IgD-negative memory B cell (primary cell): Measurements from ENCODE around the gene BMPR1B. TPM values are rescaled to one million over a fixed set of nuclear protein-coding genes. Genes with fewer than 3 reads are reported as not detected.
"Not testable (repeated sequence)": the region's sequence is repeated elsewhere in the genome, so short reads cannot be mapped to it uniquely, and the experiment has no call there.

Experiments
- H3K27ac Mint-ChIP-seq, 3 donors: one replicate each; pipeline ENCODE4 v1.8.0; 2020 to 2022; ENCODE audit warnings: mild to moderate bottlenecking in 3 of 3, mixed read lengths in 3 of 3, moderate library complexity in 1 of 3
- H3K27me3 Mint-ChIP-seq: one replicate; pipeline ENCODE4 v1.8.0; 2021; ENCODE audit warnings: mixed read lengths
- H3K36me3 Mint-ChIP-seq: one replicate; pipeline ENCODE4 v1.8.0; 2020; ENCODE audit warnings: mild to moderate bottlenecking, mixed read lengths
- H3K4me1 Mint-ChIP-seq, 3 donors: one replicate each; pipeline ENCODE4 v1.8.0; 2020 to 2022; ENCODE audit warnings: mixed read lengths in 3 of 3, mild to moderate bottlenecking in 1 of 3
- H3K4me3 Mint-ChIP-seq, 4 donors: one replicate each; pipeline ENCODE4 v1.8.0; 2020 to 2022; ENCODE audit warnings: mild to moderate bottlenecking in 4 of 4, mixed read lengths in 4 of 4, moderate library complexity in 3 of 4
- H3K9me3 Mint-ChIP-seq, 3 donors: one replicate each; pipeline ENCODE4 v1.8.0; 2020 to 2021; ENCODE audit warnings: mixed read lengths in 3 of 3, mild to moderate bottlenecking in 1 of 3
- polyA plus RNA-seq: library from polyadenylated mRNA; unstranded; fragments of 300-500 nt; fragmentation: Illumina TruSeq; gene quantifications from one replicate; pipeline ENCODE4 v1.2.3, GENCODE V29; 2021

The BMPR1B gene
- polyA plus RNA-seq, 1 donor from 2014 or later: not detected

DNA sequence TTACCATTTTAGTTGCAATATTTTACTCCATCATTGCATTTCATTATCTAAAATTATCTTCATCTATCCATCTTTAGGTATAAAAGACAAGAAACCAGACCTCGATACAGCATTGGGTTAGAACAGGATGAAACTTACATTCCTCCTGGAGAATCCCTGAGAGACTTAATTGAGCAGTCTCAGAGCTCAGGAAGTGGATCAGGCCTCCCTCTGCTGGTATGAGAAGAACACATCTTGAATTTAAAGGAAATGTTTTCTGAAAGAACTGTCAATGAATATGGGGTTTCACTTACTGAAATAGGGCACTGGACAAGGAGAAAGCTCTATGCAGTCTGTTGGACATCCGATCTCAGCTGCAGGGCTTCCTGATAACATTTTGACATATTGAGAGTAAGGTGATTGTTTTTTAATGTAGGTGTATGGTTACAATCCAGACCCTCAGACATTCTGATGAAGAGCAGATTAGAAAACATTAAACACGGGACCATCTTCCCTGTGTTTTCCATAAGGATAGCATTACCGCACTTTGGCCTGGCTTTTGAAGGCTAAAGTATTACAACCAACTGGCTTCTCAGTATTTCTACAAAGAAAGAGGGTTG, 367.2 kb downstream of the BMPR1B start:
- Mint-ChIP-seq H3K4me1 (no peaks in the 10 kb centered on the region), H3K27me3 (no peaks in the 10 kb centered on the region), H3K4me3 (no peak overlapping the region), H3K9me3 (no peaks in the 10 kb centered on the region), H3K36me3 (no peaks in the 10 kb centered on the region), H3K27ac (no peak overlapping the region)

DNA sequence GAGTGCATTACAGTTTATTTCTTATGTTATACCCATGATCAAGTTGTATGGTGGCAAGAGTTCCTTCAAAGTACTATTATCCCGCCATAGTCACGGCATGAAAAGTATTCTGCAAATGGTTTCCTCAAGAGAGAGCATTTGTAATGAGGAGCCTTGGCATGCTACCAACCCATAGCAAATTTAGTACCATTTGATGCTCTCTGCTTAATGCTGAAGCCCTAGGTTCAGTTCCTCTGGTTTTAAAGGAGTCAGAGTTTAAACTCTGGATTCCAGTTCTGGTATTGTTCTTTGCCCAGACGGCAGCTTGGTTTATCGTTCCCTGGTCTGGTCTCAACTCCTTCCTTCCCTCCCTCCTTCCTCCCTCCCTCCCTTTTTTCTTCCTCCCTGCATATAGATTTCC, 371.3 kb downstream of the BMPR1B start:
- Mint-ChIP-seq H3K4me3 (no peak overlapping the region), H3K27me3 (no peaks in the 10 kb centered on the region), H3K27ac (no peak overlapping the region), H3K9me3 (peaks cover 0 to under 1% (median 0%) of the 10 kb centered on the region in 3 donors), H3K36me3 (no peaks in the 10 kb centered on the region), H3K4me1 (no peaks in the 10 kb centered on the region)

DNA sequence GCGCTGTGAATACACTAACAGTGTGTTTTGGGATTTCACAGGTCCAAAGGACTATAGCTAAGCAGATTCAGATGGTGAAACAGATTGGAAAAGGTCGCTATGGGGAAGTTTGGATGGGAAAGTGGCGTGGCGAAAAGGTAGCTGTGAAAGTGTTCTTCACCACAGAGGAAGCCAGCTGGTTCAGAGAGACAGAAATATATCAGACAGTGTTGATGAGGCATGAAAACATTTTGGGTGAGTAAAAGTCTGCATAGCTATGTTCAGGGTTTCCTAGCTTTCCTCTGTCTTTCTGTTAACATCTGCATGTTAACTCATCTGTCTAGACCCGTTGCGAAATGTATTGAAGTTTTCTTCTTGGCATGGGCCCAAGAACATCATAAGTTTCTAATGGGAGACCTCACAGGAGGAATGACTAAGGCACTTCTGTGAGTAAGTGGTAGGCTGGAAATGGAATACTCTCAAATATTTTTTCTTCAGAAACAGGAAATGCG, 372.1 kb downstream of the BMPR1B start:
- no peak overlapping the region for H3K27ac Mint-ChIP-seq
- H3K27me3 Mint-ChIP-seq: no peaks in the 10 kb centered on the region
- H3K4me3 Mint-ChIP-seq: no peak overlapping the region
- peaks cover 0 to 4% (median 2%) of the 10 kb centered on the region in 3 donors for H3K9me3 Mint-ChIP-seq
- no peaks in the 10 kb centered on the region for H3K4me1 Mint-ChIP-seq
- H3K36me3 Mint-ChIP-seq: no peaks in the 10 kb centered on the region

DNA sequence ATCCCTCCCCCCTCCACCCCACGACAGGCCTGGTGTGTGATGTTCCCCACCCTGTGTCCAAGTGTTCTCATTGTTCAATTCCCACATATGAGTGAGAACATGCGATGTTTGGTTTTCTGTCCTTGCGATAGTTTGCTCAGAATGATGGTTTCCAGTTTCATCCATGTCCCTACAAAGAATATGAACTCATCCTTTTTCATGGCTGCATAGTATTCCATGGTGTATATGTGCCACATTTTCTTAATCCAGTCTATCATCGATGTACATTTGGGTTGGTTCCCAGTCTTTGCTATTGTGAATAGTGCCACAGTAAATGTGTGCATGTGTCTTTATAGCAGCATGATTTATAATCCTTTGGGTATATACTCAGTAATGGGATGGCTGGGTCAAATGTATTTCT, 376.3 kb downstream of the BMPR1B start:
- not testable (repeated sequence) for H3K27ac Mint-ChIP-seq, H3K4me3 Mint-ChIP-seq, H3K27me3 Mint-ChIP-seq, H3K36me3 Mint-ChIP-seq, H3K4me1 Mint-ChIP-seq
- H3K9me3 Mint-ChIP-seq: peaks cover 0 to 10% (median 2%) of the 10 kb centered on the region in 3 donors

DNA sequence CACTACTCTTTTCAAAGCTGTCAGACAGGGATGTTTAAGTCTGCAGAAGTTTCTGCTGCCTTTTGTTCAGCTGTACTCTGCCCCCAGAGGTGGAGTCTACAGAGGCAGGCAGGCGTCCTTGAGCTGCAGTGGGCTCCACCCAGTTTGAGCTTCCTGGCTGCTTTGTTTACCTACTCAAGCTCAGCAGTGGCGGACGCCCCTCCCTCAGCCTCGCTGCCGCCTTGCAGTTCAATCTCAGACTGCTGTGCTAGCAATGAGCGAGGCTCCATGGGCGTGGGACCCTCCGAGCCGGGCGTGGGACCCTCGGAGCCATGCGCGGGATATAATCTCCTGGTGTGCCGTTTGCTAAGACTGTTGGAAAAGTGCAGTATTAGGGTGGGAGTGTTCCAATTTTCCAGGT, 381.7 kb downstream of the BMPR1B start:
- H3K27me3 Mint-ChIP-seq, H3K36me3 Mint-ChIP-seq, H3K4me1 Mint-ChIP-seq, H3K4me3 Mint-ChIP-seq, H3K27ac Mint-ChIP-seq: not testable (repeated sequence)
- H3K9me3 Mint-ChIP-seq: peaks cover 0 to 12% (median 2%) of the 10 kb centered on the region in 3 donors

DNA sequence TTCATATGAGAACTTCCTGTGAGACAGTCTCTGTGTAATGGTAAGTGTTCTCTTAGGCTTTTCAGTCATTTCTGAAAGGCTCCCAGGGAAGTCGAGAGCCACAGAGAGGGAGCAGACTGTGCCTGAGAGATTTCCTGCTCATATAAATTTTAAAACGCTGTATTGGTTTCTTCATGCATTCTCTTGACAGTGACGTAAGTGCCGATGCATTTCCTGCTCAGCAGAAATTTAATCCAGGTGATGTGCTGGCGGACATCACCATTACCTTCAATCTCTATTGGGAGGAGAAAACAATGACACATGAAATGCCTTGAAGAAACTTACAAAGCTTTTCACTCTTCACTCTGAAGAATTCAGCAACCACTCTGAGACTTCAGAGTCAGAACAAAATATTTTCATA, 383.6 kb downstream of the BMPR1B start:
- Mint-ChIP-seq H3K9me3 (peaks cover 0 to 7% (median 2%) of the 10 kb centered on the region in 3 donors), H3K4me3 (no peak overlapping the region), H3K4me1 (peaks cover 0 to 2% (median 0%) of the 10 kb centered on the region in 3 donors), H3K36me3 (no peaks in the 10 kb centered on the region), H3K27ac (no peak overlapping the region), H3K27me3 (no peaks in the 10 kb centered on the region)

DNA sequence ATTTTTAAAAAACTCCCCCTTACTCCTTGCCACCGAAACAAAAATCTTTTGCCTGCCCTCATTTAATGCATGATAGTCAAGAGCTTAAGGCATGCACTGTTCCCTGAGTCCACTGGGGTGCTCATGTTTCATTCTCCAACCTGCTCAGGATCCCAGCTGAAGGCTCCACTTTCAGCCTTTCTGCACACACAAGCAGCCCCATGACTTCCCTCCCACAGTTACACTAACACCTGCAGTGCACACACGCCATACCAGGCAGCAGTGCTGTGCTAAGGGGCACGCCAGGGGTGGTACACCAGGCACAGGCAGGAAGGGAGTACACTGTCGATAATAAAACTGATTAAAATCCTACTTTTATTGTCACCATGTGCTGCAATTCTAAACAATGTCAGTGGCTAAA, 385.2 kb downstream of the BMPR1B start:
- no peaks in the 10 kb centered on the region for H3K4me1 Mint-ChIP-seq

DNA sequence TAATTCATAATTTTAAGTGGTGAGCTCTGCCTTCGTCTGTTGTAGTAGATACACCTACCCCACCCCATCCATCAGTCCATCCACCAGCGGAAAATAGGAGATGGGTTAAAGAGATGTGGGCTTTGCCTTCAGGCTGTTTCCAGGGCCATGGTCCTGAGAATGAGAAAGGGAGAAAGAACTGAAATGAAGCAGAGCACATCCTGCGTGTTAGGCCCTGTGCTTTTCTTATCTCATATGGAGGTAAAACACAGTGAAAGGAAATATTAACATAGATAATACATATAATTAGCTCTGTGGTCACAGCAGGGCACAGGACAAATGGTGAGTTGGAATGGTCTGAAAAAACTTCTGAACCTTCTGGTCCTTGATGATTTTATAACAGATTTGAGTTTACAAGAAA, 393.5 kb downstream of the BMPR1B start:
- Mint-ChIP-seq H3K4me3 (no peak overlapping the region), H3K36me3 (no peaks in the 10 kb centered on the region), H3K27me3 (peaks cover 1% of the 10 kb centered on the region), H3K27ac (no peak overlapping the region), H3K9me3 (no peaks in the 10 kb centered on the region), H3K4me1 (peaks cover 0 to 4% (median 0%) of the 10 kb centered on the region in 3 donors)

More for the DNA sequence above, 385.2 kb downstream of the BMPR1B start:
- Mint-ChIP-seq H3K27ac (no peak overlapping the region), H3K9me3 (peaks cover 0 to 2% (median 2%) of the 10 kb centered on the region in 3 donors), H3K36me3 (no peaks in the 10 kb centered on the region), H3K4me3 (no peak overlapping the region), H3K27me3 (no peaks in the 10 kb centered on the region)

DNA sequence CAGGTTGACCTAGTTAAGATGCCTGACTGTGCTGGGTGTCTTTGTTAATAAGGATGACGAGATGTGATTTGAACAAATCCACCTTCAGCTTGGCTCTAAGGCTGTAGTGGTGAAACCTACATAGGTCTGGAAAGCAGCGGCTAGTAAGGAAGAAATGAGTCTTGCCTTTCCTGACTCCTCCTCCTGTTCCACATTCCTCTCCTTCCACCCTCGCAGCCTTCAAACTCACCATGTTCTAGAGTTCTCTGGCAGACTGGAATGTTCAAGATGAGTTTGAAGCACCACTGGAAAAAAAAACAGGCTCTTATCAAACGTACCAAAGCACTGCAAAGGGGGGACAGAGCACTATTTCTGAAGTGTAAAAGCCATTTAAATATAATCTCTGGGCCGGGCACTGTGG, 395.4 kb downstream of the BMPR1B start:
- H3K36me3 Mint-ChIP-seq: no peaks in the 10 kb centered on the region
- H3K27ac Mint-ChIP-seq: no peak overlapping the region
- no peaks in the 10 kb centered on the region for H3K9me3 Mint-ChIP-seq
- peaks cover 0 to 5% (median 0%) of the 10 kb centered on the region in 3 donors for H3K4me1 Mint-ChIP-seq
- peaks cover 1% of the 10 kb centered on the region for H3K27me3 Mint-ChIP-seq
- H3K4me3 Mint-ChIP-seq: no peak overlapping the region

DNA sequence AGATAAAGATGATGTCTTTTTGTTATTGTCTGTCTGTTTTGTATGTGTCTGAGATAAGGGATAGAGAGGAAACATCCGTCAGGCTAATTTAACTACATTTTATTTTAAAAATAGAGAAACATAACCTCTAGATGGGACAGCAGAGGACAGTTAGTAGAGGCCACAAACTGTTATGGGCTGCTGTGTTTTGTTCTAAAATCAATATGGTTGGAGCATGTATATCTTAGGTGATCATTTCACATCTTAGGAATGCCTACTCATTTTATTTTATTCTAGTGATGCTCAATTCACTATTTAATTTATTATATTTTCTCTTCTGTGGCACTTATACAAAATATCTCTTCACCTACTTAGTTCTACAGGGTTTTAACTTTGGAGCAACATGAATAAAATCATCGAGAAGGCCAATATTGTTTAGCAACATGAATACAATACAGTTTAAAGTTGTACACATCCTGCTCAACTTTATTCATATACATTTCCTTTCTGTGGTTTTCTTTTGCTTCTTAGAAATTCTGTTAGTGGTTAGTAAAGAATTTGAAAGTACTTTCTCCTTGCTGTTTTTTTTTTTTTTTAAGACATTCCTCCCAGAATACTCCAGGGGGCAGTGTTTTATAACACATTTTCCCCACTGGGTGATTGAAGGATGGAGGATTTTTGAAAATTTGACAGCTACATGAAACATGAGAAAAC, 398.1 kb downstream of the BMPR1B start:
- Mint-ChIP-seq H3K4me3 (no peak overlapping the region), H3K36me3 (no peaks in the 10 kb centered on the region), H3K4me1 (peaks cover 0 to 5% (median 0%) of the 10 kb centered on the region in 3 donors), H3K27me3 (peaks cover 9% of the 10 kb centered on the region), H3K9me3 (peaks cover 0 to 2% (median 0%) of the 10 kb centered on the region in 3 donors), H3K27ac (no peak overlapping the region)

DNA sequence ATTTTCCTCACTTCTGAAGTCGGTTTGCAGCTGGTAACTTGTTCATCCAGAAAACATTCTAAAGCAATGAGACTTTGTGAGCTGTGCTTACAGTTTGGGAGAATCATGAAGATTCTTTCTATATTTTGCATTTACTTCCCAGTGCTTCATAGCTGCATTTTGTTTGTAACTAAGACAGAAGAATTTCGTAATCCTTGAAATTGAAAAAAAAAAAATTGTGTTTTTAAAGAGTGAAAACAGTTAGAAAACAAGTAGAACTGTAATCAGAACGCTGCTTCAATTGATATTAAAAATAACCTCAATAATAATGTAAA, 398.7 kb downstream of the BMPR1B start:
- Mint-ChIP-seq H3K4me3 (no peak overlapping the region), H3K9me3 (peaks cover 0 to 2% (median 0%) of the 10 kb centered on the region in 3 donors), H3K27ac (no peak overlapping the region), H3K4me1 (peaks cover 0 to 5% (median 0%) of the 10 kb centered on the region in 3 donors), H3K36me3 (no peaks in the 10 kb centered on the region), H3K27me3 (peaks cover 9% of the 10 kb centered on the region)

DNA sequence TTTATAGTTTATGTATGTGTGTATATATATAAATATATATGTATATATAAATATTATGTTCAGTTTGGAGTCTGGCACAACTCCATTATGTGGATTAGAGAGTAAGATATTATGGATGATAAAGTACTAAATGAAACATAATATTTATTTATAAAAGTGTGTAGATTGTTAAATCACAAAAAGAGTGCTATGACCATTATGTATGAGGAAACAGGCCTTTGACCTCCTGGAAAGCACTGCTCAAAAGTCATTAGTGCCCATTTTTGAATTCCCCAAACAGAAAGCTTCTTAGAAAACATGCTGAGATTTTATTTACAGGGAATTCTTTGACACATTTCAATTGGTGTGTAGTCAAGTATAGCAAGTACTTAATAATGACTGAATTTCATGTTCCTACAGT, 399.8 kb downstream of the BMPR1B start:
- Mint-ChIP-seq H3K9me3 (peaks cover 0 to 2% (median 0%) of the 10 kb centered on the region in 3 donors), H3K4me1 (peaks cover 0 to 5% (median 0%) of the 10 kb centered on the region in 3 donors), H3K27ac (no peak overlapping the region), H3K4me3 (no peak overlapping the region), H3K27me3 (peaks cover 9% of the 10 kb centered on the region), H3K36me3 (no peaks in the 10 kb centered on the region)

DNA sequence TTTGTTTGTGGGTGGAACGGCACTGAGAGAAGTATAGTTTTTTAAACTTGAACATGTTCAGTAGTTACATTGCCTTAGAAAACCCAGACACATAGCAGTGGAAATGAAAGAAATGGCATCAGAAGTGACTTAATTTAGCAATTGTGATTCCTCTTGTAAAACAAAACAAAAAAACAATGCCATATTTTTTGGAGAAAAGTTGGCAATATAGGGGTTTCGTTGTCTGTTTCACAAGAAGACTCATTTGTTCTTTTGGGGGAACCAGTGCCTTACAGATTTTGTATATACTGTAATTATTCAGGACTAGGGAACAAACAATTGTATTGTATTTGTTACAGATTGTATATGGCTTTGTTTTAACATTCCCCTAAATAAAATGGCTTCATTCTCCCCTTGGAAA, 400.3 kb downstream of the BMPR1B start:
- no peak overlapping the region for H3K4me3 Mint-ChIP-seq
- peaks cover 0 to 5% (median 0%) of the 10 kb centered on the region in 3 donors for H3K4me1 Mint-ChIP-seq
- no peak overlapping the region for H3K27ac Mint-ChIP-seq
- no peaks in the 10 kb centered on the region for H3K36me3 Mint-ChIP-seq
- H3K27me3 Mint-ChIP-seq: peaks cover 9% of the 10 kb centered on the region
- H3K9me3 Mint-ChIP-seq: peaks cover 0 to 2% (median 0%) of the 10 kb centered on the region in 3 donors

DNA sequence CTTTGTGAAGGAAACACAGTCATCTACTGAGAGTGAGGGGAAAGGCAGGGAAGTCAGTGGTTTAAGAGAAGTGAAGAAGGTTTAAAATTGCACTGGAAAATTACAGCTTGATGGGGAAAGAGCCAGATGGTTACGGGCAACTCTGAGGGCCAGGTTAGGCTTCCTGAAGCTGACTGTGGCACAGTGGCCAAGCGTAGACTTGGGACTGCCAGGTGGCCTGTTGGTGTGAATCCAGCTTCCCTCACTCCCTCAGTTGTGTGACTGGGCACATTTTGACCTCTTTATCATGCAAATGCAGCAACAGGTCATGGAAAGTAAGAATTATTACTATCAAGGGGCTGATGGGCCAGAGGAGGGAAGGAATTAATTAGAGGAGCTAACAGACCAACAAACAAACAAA, 400.9 kb downstream of the BMPR1B start:
- no peak overlapping the region for H3K4me3 Mint-ChIP-seq
- H3K27me3 Mint-ChIP-seq: peaks cover 9% of the 10 kb centered on the region
- no peaks in the 10 kb centered on the region for H3K36me3 Mint-ChIP-seq
- H3K27ac Mint-ChIP-seq: no peak overlapping the region
- H3K4me1 Mint-ChIP-seq: peaks cover 0 to 5% (median 0%) of the 10 kb centered on the region in 3 donors
- peaks cover 0 to 2% (median 0%) of the 10 kb centered on the region in 3 donors for H3K9me3 Mint-ChIP-seq

DNA sequence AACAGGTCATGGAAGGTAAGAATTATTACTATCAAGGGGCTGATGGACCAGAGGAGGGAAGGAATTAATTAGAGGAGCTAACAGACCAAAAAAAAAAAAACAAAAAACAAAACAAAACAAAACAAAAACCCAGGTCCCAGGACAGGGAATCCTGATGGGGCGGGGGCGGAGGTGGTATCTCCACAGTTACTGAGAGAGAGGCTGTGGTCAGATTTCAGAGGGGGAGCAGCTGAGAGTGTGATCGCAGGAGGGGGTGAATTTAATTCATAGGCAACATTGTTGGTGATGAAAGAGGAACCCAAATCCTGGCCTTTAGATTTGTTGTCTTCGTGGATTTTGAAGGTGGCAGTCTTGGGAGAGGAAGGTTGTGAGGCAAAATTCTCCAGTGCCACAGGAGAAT, 401.6 kb downstream of the BMPR1B start:
- Mint-ChIP-seq H3K27ac (no peak overlapping the region), H3K4me3 (no peak overlapping the region), H3K27me3 (peaks cover 7% of the 10 kb centered on the region)

More for the DNA sequence above, 401.6 kb downstream of the BMPR1B start:
- H3K36me3 Mint-ChIP-seq: no peaks in the 10 kb centered on the region
- peaks cover 0 to 2% (median 0%) of the 10 kb centered on the region in 3 donors for H3K9me3 Mint-ChIP-seq
- peaks cover 0 to 5% (median 0%) of the 10 kb centered on the region in 3 donors for H3K4me1 Mint-ChIP-seq
